DMS79 treated with DMSO at 0.1 percent for 48 hours (cell line): ENCODE data around the gene SDHA.
A peak's percentile ranks its signal among the peaks of the same experiment; 100 is the strongest.
"Not testable (repeated sequence)": the region's sequence is repeated elsewhere in the genome, so short reads cannot be mapped to it uniquely, and the experiment has no call there.

Experiments used
- DNase-seq: peaks from one replicate; lab custom pipeline; 2025; lab: John Stamatoyannopoulos, UW

The SDHA gene

DNA sequence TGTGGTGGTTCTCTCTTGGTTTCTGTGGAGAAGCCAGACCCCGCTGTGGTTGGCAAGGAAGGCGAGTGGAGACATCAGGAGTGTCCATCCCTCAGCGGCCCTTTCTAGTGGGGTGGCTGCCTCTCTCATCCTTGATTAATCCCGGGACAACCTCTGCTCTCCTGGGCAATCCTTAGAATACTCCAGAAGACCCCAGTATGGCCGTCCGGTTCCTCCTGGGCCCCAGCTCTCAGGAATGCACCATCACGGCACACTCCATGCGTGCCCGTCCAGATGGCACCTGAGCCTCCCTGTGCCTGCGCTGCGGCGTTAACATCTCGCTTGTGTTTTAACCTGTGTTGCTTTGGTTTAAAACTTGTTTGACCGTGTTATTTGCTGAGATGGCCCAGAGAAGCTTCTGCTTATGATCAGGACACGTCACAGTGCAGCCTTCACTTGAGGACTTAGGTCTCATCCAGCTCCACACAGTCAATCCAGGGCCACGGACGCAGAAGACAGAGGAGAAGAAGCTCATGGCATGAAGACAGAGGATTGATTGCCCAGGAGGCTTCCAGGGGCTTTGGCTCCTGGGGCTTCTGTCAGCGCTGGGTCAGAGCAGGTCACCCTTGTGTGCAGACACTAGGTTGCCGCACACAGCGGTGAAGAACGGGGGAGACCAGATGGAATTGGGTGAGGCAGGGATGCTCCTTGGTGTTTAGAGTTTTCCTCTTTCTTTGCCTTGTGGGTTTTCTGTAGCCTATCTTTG, 82.7 kb downstream of the SDHA start:
- DNase-seq = peak; percentile 53

DNA sequence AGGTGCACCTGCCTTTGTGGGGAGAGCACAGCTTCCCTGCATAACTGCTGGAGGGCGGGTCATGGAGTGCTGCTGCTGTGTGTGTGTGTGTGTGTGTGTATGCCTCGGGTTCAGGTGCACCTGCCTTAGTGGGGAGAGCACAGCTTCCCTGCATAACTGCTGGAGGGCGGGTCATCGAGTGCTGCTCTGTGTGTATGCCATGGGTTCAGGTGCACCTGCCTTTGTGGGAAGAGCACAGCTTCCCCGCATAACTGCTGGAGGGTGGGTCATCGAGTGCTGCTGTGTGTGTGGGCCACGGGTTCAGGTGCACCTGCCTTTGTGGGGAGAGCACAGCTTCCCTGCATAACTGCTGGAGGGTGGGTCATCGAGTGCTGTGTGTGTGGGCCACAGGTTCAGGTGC, 84.3 kb downstream of the SDHA start:
- DNase-seq = not testable (repeated sequence)

DNA sequence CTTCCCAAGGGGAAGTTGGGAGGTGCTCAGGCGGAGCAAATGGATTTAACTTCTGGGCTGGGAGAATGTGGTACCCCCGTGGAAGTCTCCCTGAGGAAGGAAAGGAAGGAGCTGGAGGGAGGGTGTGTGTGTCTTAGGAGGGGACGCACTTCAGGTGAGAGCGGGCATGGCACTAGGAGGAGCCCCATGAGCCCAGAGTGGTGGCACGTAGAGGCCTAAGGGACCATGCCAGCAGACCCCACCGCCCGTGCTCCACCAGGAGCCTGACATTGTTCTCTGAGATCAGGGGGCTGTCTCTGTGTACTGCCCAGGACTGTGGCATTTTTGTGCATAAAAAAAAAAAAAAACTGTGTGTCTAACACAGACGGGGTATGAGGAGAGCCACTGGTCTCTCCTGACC, 84.8 kb downstream of the SDHA start:
- DNase-seq = no peak

DNA sequence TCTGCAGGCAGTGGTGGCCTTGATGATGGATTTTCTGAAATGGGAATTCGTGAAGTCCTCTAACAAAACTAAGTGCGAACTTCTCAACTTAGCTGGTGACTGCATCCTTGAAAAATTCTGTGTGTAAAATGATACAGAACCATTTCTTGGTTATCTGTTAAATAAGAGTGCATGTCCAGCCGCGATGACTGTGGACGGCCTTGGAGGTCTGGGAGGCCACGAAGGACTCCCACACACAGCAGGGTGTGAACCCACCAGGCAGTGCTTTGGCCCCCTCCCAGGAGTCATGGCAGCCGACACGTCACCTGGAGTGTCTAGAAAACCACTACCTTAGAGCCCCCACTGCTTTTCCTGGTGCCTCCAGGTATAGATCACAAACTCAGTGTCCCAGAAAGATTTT, 85.6 kb downstream of the SDHA start:
- not testable (repeated sequence) for DNase-seq

DNA sequence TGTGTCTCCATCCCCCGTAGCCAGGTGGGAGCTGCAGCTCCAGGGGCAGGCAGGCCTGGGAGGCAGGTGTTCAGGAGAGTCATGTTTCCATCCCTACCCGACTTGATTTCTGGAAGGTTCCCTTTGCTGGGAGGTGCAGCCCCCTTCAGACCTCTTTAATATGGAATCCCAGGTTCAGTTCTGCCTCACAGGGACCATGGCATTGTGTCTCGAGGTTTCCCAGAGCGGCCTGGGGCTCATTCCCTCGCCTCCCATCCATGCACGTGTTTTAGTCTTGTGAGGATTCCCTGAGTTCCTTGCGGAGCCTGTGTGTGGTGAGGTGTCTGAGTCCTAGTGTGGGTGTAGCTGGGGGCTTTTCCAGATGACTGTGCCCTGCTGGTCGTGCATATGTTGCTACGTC, 86.9 kb downstream of the SDHA start:
- peak; percentile 12 for DNase-seq

DNA sequence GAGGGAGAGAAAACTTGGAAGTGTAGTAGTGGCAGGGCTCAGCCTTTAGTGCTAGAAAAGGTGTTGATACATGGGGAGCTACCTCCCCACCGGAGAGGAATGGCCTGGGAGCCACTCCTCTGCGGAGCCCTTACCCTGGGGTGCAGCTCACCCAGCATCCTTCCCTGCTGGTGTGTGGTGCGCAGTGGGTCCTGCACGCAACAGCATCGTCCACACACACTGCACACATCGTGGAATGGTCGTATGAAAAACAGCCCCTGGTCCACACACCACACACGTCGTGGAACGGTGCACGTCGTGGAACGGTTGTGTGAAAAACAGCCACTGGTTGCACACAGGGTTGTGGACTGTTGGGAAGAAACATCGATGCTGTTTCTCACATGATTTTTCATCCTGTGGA, 87.3 kb downstream of the SDHA start:
- DNase-seq = no peak

DNA sequence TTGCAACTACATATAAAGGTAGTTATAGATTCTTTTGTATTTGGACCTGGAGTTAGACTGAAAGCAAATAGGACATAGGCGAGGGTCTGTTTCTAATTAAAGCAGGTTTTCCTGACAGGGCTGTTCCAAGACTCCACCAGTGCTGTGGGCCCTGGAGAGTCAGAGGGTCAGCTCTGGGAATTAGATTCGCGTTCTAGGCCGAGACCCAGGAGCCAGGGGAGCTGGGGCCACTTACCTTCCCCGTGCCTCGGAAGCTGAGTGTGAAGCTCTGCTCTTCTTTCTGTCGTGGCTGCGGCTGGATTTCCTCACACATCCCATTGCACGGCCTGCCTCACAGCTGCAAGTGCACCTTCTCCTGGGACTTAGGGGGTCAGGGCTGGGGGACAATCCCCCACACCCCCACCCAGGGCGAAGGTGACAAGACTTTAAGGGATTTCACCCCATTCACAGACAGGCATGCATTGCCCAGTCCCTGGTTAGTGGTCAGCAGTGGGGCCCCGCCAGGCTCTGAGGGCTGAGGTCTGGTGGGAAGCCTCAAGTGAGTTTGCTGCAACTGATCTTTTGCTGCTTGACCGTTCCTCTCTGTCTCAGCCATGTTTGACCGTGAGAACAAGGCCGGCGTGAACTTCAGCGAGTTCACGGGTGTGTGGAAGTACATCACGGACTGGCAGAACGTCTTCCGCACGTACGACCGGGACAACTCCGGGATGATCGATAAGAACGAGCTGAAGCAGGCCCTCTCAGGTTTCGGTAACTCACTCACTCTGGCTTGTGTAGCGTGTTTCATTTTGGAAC, 88.1 kb downstream of the SDHA start:
- no peak for DNase-seq
